Stimulated activated CD8-positive, alpha-beta memory T cell treated with anti-CD3 and anti-CD28 coated beads, Interleukin-2, amount 100 ng/mL, for 48 hours (primary cell): ENCODE results near the gene PIK3CG.

Experiments used
- DNase-seq, 2 donors: peaks; one replicate each; pipeline ENCODE4 v3.0.0-alpha.2; 2020; ENCODE audit warnings: low read depth in 2 of 2

The PIK3CG gene

GRCh38 chr7:106858618-106859532, 6.2 kb upstream of the PIK3CG start:
- no peak for DNase-seq

- DNase-seq: no peak
Observed at GRCh38 chr7:106862317-106863089, 2.6 kb upstream of the PIK3CG start.

- DNase-seq: no peak
Observed at GRCh38 chr7:106863274-106863997, 1.6 kb upstream of the PIK3CG start.

- DNase-seq: no peak
Observed at GRCh38 chr7:106864298-106865081, 592 bp upstream of the PIK3CG start.

GRCh38 chr7:106866298-106867281, 1.5 kb downstream of the PIK3CG start:
- no peak for DNase-seq

GRCh38 chr7:106867641-106868351, 2.7 kb downstream of the PIK3CG start:
- DNase-seq: no peak

DNA sequence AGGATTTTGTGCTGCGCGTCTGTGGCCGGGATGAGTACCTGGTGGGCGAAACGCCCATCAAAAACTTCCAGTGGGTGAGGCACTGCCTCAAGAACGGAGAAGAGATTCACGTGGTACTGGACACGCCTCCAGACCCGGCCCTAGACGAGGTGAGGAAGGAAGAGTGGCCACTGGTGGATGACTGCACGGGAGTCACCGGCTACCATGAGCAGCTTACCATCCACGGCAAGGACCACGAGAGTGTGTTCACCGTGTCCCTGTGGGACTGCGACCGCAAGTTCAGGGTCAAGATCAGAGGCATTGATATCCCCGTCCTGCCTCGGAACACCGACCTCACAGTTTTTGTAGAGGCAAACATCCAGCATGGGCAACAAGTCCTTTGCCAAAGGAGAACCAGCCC, 3.3 kb downstream of the PIK3CG start:
- DNase-seq: no peak

GRCh38 chr7:106869954-106870353, 4.9 kb downstream of the PIK3CG start:
- no peak for DNase-seq

DNA sequence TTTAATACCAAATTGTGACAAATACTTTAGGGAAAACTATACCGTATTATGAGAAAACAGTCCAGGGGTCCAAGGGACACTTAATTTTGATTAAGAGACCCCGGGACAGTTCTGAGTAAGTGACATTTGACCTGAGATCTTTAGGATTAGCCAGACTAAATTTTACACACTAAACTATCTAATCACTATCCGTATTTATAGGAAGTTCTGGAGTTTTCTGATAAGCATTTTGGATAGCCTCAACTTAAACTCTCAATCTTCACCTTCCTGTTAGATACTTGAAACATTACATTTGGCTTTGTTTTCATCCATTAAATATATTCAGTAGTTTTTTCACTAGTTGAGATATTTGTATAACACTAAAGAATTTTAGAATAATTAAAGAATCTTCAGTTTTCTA, 5.4 kb downstream of the PIK3CG start:
- no peak for DNase-seq

DNA sequence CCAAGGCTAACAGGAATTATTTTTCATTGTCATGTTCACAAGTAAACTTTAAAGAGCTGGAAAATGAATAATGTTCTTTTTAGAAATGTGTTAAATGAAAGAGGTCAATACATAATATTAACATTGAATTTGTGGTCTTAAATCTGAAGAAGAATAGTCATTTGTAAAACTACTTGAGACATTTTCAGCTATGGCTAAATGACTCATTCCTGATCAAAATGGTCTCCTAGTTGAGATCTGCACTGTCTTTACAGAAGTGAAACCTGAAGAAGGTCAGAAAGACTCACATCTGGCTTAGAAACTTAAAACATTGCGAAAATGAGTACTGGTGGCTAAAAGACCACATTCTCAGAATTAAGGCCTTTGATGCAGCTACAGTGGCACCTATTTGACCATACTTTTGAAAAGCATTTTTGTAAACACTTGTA, 5.9 kb downstream of the PIK3CG start:
- DNase-seq: no peak

DNA sequence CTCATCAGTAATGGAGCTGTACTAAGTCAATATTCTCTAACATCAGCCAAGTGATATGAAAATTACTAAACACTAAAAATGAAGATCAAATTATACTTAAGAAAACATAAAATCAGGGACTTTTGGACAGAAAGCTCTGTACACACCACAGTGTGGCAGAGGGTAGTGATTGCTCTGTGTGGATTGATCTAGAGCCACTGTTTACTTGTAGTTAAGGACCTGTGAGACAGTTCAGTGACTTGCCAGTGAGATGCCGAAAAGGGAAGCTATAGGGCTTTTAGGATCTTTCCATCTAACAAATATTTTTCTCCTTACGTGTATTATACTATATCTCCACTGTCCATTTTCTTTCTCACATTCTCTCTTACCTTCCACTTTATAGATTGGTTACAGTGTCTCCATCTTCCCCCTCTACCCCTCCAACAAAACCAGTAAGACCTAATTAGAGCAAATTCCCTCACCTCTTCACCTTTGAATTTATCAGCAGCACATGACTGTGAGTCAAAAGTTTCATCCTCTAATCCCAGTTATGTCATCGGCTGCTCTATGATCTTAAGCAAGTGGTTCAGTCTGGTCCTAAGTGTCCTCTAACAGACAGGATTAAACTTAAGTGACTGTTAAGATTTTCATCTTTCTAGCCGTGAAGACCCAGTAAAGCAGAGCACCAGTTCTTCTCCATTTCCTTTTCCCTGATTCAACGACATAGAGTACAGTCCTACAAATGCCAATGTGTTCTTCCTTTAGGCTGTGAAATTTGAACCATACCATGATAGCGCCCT, 6.9 kb downstream of the PIK3CG start:
- no peak for DNase-seq

DNA sequence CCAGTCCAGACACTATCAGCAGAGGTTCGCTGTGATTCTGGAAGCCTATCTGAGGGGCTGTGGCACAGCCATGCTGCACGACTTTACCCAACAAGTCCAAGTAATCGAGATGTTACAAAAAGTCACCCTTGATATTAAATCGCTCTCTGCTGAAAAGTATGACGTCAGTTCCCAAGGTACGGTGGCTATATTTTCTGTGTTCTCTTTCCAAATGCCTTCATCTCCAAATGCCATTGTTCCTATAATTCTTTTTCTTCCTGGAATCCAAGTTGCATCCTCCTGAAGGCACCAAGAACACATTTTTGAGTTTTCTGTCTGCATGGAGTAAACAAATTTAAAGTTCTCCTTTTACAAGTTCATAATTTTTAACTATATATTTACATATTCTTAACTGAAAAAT, 7.7 kb downstream of the PIK3CG start:
- no peak for DNase-seq

GRCh38 chr7:106874076-106874475, 9.0 kb downstream of the PIK3CG start:
- no peak for DNase-seq

GRCh38 chr7:106875508-106875907, 10.4 kb downstream of the PIK3CG start:
- no peak for DNase-seq

- DNase-seq: no peak
Observed at GRCh38 chr7:106878748-106879439, 13.8 kb downstream of the PIK3CG start.

- DNase-seq: no peak
Observed at GRCh38 chr7:106881984-106882383, 16.9 kb downstream of the PIK3CG start.

DNA sequence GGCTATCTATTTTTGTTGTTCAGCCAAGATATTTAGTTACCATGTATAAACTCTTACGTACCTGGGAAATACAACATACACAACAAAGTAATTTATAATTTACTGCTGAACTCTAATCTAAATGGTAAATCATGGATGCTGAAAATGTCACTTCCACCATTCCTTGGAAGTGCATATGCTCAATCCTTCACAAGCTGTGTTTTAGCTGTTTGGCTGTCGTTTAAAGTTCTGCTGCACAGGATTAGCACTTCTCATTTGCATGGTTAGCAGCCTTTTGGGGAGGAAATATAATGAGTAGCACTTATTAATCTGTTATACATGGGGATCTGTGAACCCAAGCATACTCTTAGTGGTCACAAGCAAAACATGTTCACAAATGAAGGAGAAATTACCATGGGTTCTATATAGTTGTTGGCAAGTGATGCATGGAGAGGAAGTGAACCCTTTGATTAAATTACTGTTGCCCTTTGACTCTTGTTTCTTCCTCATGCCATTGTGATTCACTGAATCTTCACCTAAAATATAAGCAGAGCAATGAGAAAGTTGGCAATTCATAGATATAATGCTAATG, 18.5 kb downstream of the PIK3CG start:
- DNase-seq: no peak

GRCh38 chr7:106885652-106886051, 20.6 kb downstream of the PIK3CG start:
- DNase-seq: no peak
